Astrocyte (in vitro differentiated cells and primary cell): ENCODE results near the gene SEMA4G.

Experiments used
- CTCF ChIP-seq: IDR thresholded peaks from 2 replicates; pipeline ENCODE4 v1.5.1; 2011; ENCODE audit warnings: low read depth, mild to moderate bottlenecking, inconsistent platforms, low read length, moderate library complexity; ENCODE audit not compliant: insufficient read depth
- EZH2 ChIP-seq: IDR thresholded peaks from 2 replicates; pipeline ENCODE4 v1.6.1; 2012; ENCODE audit warnings: mild to moderate bottlenecking, low read length, inconsistent platforms; ENCODE audit not compliant: insufficient read depth

GRCh38 chr10:101015582-101015973 is 46.3 kb downstream of the SEMA4G start:
- no peak for TF ChIP-seq EZH2
- TF ChIP-seq CTCF, result no peak
